HG03064 (cell line): ENCODE data around the gene PPP1R12A.
"Not testable (repeated sequence)": the region's sequence is repeated elsewhere in the genome, so short reads cannot be mapped to it uniquely, and the experiment has no call there.

Source experiments
- ATAC-seq: cut with Tn5 transposase; IDR thresholded peaks from one replicate; pipeline ENCODE4 v1.9.1; 2021; ENCODE audit warnings: low read depth; ENCODE audit not compliant: unreplicated experiment

The PPP1R12A gene

DNA sequence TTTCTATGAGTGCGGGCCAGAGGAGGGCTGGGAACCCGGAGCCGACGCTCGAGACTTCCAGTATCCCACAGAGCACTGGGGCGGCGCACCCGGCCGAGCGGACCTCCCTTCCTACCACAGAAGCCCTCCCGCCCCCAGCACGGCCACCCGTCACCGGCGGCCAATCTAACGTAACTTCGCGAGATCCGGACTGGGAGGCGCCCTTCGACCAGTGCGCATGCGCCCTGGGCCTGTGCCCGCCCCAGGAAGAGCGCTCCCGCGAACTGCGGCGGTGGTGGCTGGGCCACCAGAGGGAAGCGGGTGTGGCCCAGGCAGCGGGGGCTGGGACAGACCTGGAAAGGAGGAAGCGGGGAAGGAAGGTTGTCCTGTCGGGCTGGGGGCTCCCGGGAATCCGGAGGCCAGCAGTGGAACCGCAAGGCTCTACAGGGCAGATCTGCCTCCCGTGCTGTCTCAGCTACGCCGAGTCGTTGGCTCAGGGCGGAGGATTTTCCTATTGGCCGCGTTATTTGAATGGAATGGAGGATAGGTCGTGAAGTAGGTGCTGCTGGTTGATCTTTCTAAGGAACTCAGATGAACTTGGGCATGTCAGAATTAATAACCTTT is at the start of gene PPP1R12A:
Gene PPP1R12A, minus strand, starts transcription at position 77 of the 603 bp plus-strand sequence. CDS start 166 bp downstream, outside the sequence.
- ATAC-seq, result peak; percentile 84

DNA sequence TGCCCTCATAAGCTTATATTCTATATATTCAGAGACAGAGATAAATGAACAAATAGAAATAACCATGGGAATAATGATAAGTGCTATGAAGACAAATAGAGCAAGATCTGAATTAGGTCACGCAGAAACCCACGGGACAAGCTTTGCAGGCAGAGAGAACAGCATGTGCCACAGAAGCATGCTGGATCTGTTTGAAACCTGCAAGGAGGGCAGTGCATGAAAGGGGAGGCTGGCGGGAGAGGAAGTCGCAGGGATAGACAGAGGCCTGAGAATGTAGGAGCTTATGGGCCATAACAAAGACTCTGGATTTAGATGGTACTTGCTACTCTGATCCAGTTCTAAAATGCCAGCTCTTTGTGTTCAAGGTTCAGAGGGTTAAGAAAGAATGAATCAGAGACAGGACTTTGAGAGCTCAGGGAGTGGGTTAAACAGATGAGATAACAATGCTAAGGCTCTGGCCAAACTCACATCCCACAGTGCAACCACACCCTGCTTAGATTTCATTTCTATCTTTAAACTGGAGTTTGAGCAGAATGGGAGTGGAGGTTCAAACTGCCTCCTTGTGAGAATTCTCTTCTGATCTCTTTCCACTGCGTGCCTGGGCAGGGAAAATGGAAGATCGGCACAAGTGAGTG is 49.2 kb upstream of the PPP1R12A start:
- ATAC-seq, result no peak

DNA sequence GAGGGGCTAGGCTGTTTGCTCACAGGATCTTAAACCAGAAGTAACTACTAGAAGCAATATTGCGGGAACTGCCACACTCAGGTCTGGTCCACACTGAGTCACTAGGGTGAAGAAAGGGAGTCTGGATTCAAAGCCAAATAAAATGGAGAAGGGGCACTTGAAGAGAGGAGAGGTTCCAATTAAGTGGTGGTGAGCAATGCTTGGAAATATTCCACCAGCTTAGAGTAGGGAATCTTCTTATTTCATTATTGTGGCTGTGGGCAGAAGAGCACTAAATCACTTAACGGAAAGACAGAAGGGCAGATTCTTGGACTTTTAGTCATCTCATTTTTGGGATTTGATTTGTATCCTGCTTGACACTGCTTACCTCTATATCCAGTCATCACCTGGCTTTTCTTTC is 48.6 kb upstream of the PPP1R12A start:
- no peak for ATAC-seq

DNA sequence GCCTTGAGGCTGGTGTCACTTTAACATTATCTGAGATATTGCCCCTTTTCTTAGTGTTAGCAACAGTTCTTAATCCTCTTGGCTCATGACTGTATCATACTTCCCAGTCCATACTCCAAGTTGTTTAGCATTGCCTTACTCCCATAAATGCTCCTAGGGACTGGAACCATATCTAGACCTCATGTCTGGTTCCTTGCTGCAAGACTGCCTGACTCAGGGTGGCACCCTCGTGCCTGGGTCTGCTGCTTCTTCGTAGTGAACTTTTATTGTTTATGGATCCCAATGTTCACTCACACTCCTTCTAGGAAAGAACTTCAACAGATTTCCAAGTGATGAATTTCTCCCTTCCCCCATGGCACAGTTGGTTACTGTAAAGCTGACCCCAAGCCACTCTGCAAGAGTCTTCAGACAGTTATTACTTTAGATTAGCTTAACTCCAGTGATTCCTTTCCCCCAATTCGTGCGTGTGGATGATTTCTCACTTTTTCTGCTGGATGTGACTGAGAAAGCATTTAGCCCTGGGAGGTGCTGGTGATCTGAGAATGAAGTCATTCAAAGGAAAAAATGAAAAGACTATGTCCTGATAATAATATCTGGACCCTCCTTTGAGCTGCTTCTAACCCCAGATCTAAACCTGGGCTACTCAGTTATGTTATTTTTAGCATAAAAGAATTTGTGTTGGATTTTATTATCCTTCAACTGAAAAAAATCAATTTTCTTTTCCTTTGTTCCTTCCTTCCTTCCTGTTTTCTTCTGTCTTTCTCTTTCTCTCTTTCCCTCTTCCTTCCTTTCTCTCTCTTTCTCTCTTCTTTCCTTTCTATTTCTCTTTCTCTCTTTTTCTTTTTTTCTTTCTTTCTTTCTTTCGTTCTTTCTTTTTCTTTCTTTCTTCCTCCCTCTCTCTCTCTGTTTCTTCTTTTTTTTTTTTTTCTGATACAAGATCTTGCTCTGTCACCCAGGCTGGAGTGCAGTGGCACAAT is 47.5 kb upstream of the PPP1R12A start:
- no peak for ATAC-seq

DNA sequence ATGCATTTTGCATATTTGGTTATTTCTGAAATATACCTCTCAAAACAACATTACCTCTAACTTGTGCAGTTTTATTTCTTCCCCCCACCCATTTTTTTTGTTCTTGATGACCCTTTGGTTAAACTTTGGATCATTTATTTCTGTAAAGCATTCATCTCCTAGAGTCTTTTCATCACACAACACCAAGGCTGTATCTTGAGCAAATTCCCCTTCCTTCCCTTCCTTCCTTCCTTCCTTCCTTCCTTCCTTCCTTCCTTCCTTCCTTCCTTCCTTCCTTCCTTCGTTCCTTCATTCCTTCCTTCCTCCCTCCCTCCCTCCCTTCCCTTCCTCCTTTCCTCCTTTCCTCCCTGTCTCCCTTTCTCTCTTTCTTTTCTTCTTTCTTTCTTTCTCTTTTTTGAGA is 43.8 kb upstream of the PPP1R12A start:
- no peak for ATAC-seq

DNA sequence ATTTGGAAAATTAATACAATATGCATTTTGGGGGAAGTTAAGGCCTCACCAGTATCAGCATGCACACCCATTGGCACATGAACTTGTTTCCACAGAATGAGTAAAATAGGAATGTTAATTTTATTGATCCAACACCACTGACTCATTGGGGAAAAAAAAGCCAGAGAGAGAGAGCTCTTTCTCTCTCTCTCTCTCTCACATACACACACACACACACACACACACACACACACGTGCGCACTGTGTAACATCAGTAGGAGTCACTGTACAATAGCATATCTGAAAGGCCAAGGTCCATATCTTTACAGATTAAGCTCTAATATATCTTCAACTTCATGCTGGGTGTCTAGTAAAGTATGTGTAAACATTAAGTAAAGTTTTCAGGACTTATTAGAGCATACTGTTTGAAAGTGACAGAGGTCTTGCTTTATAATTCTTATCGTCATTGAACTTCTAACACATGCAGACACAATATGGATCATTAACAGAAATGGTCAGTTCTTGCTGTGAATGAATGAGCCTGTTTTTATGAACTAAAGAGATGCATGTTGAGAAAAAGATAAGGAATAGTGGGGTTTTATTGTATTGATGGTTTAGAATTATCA is 43.1 kb upstream of the PPP1R12A start:
- ATAC-seq, result not testable (repeated sequence)

DNA sequence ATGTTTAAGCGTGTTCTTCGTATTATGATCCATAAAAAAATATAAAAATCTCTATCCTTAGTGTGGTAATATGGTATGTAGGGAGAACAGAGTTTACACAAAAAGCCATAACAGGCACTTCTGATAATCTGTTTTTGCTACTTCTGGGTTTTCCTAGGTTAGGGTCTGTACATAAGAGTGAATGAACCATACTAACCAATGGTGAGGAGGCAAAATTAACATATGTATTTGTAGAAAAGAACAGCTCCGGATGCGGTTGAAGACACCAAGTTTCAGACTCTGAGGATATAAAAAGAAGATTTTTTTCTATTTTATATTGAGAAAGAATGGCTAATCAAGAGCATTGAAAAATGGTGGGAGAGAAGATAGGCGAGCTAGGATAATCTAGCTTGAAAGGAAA is 40.2 kb upstream of the PPP1R12A start:
- no peak for ATAC-seq

DNA sequence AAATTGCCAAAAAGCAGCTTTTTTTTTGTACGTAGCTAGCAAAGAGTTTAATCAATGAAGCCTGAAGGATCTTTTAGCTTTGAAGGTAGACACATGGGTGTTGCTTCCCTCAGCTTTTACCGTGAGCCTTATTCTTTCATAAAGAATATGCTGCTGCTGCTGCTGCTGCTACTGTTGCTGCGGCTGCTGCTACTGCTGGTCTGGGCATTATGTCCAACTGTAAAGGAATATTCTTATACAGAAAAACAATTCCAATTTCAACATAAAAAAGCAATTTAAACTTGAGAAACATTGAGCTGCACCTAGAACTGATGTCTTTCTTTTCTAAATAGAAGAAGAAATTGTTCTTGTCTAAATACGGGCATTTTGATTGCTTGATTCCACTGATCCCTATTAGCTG is 38.9 kb upstream of the PPP1R12A start:
- ATAC-seq, result no peak

DNA sequence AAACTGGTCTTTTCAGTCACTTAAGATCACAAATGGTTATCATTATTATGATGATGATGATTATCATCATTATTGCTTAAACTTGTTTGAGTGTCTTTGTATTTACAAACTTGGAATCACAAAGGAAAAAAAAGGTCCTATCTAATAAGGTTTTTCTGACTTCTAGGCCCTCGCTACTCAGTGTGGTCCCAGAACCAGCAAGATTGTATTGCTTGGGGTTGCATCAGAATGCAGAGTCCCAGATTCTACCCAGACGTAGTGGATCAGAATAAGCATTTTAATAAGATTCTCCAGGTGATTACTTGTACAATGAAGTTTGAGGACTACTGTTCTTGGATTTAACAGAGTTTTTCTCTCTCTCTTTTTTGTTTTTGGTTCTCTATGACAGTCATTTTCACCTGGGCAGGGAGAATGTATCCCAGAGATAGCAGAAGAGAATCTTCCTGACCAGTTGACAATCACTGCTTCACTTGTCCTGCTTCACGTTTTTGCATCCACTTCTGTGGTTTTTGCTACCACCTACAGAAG is 29.3 kb upstream of the PPP1R12A start:
- no peak for ATAC-seq

DNA sequence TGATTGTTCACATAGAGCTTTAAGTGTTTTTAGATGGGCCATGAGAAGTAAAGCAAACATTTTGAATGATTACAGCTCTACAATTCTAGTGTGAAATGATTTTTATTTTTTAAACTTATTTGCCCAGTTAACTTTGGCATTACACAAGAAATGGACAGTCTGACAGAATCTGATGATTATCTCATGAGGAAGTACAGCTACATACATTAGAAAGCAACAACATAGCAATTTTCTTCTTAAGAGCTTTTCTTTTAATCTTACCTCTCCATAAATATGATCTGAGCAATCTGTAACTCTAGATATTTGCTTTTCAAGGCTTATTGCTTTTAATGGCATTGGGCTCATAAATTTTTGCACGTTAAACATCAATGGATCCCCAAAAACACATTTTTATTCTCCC is 26.5 kb upstream of the PPP1R12A start:
- no peak for ATAC-seq

DNA sequence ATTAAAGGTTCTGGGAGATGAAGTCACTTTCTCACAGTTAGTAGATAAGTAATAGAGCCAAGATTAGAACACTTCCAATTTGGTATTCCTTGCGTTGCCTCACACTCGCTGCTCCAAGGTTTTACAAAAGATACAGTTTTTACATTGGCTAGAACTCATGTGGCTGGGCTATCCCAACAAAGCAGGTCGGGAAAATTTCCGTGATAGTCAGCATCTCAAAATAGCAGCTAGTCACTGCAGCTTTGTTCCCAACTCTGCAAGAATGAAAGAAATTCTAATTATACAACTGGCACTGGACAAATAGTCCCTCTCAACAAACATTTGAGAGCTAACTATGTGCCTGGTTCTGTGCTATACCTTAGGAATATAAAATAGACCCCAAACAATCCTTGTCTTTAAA is 24.6 kb upstream of the PPP1R12A start:
- ATAC-seq, result no peak

DNA sequence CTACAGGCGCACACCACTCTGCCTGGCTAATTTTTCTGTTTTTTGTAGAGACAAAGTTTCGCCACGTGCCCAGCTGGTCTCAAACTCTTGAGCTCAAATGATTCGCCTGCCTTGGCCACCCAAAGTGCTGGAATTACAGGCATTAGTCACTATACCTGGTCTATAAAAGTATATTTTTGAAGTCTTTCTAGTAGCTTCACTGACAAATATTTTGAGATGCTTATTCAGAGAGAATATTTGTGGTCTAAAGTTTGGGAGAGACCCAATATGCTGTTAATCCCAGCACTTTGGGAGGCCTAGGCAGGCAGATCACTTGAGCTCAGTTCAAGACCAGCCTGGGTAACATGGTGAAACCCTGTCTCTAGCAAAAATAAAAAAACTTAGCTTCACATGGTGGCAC is 22.0 kb upstream of the PPP1R12A start:
- no peak for ATAC-seq

DNA sequence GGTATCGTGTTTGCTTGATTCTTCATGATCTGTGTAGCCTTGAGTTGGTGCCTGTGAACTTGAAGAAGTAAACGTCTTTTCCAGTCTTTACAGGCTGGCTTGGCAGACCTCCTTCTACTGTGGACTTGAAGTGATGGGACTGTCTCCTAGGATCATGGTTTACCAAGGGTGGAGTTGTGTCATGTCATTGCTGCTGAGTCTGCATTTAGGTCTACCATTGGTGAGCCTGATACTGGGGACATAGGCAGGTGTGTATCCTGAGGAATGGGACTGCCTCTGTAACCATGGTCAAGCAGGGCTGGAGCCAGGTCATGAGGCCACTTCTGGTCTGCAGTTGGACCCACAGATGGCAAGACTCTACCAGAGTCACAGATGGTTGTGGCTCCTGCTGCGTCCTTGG is 20.7 kb upstream of the PPP1R12A start:
- ATAC-seq, result no peak

DNA sequence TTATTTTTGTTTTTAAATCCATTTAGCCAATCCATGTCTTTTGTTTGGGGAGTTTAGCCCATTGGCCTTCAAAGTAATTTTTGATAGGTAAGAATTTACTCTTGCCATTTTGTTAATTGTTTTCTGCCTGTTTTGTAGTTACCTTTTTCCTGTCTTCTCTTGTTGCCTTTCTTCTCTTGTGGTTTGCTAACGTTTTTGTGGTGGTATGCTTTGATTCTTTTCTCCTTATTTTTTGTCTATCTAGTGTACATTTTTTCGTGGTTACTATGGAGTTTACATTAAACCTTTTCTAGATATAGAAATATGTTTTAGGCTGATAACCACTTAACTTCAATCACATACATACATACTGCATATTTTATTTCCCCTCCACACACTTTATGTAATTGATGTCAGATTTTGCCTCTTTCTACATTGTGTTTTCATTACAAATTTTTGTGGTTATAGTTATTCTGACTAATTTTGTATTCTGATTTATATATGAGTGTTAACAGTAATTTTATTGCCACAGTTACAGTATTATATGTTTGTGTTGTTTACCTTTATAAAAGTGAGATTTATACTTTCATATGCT is 19.2 kb upstream of the PPP1R12A start:
- ATAC-seq, result no peak

DNA sequence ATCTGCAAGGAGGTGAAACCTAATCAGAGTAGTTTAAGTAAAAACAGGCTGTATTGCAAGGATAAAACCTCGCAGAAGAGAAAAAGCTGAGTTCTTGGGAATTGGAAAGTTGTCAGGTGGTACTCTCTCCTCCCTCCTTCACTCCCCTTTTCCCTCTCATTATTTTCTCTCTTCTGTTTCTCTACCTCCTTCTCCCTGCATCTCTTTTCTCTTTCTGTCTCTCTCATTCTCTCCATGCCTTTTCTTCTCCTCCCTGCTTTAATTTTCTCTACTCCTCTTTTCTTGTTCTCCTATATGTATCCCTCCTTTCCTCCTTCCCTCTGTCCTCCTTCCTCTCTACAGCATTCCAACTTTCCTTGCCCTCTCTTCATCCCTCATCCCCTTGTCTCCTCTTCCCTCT is 14.2 kb upstream of the PPP1R12A start:
- ATAC-seq, result no peak

DNA sequence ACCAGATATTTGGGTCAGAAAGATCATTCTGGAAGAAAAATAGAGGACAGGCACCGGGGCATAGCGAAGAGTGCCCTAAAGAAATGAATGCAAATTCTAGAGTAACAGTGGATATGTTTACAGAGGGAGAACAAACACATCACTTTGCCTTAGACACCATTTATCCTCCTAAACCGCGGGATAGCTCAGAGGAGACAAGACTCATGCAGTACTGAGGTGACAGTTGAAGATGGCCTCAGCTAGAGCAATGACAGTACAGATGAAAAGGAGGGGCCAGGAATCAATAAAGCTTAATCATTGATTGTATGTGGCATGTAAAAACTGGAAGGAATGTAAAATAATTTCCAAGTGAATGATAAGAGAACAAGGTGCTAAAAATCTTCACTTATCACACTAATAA is 10.5 kb upstream of the PPP1R12A start:
- ATAC-seq, result no peak

DNA sequence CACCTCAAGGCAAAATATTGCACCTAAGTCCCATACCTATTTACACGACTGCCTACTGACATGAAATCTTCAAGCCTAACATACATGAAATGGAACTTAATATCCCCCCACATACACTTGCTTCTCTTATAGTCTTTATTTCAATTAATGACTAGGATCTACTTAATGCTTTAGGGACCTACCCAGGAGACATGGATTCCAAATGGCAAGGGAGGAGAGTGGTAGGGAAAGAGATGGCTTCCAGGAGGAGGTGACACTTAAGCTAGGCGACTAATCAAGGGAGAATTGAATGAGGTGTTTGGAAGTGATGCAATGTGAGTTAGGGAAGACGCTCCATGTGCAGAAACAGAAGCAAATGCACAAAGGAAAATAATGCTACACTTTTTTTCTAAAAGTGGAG is 9.7 kb upstream of the PPP1R12A start:
- ATAC-seq, result no peak

DNA sequence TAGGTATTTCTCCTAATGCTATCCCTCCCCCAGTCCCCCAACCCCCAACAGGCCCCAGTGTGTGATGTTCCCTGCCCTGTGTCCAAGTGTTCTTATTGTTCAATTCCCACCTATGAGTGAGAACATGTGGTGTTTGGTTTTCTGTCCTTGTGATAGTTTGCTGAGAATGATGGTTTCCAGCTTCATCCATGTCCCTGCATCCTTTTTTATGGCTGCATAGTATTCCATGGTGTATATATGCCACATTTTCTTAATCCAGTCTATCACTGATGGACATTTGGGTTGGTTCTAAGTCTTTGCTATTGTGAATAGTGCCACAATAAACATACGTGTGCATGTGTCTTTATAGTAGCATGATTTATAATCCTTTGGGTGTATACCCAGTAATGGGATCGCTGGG is 7.9 kb upstream of the PPP1R12A start:
- not testable (repeated sequence) for ATAC-seq

DNA sequence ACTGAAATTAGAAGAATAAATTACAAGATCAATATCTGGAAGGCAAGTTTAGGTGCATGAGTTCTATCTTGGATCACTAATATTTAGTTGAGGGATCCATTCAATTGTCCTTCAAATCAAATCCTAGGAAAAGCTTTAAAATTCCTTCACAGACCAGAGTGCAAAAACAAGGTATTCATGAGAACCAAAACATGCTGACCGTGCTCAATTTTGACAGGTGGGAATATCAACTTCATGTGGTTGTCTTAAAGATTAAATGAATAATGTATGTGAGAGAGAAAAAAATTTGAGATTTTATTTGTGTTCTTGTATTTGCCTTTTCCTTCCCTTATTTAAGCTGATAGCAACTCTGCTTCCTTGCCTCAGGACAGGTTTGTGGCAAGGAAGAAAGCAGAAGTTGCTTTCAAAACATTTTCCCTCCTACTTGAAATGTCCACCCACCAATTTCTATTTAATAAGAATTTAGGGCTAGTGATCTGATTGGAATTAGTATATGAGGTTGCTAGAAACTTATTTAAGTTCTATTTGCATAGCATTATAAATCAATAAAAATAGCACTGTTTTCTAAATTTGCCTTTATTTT is 4.9 kb upstream of the PPP1R12A start:
- ATAC-seq, result no peak

DNA sequence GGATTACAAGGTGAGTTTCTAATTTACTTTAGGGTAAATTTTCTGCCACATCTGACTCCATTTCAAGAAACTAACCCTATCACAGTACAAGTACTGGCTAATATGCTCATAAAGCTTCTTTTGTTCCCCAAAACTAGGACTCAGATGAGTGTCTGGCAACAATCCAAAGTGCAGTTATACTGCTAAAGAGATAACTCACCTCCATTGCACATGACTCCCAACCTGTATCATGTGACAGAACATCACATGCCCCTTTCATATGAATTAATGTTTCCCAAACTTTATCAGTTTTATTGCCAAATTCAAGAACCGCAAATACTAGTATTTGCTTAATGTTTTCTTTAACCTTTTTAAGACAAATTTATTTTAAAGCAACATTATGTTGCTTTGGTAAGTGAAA is 3.9 kb upstream of the PPP1R12A start:
- ATAC-seq, result no peak
